ACC112 (cell line): Measurements from ENCODE around the gene PTPRN2.
"Not testable (repeated sequence)": the region's sequence is repeated elsewhere in the genome, so short reads cannot be mapped to it uniquely, and the experiment has no call there.

ENCODE experiments used
- H2AFZ ChIP-seq: fragments of 200-600 bp; sonication (generic); one replicate; pipeline ENCODE4 v1.6.0; 2017; ENCODE audit warnings: antibody characterized with exemption, low read length; ENCODE audit not compliant: unreplicated experiment
- H3K27ac ChIP-seq: fragments of 200-600 bp; sonication (generic); 2 replicates; pipeline ENCODE4 v1.5.1; 2014; ENCODE audit warnings: low read depth, mild to moderate bottlenecking, antibody characterized with exemption, low read length, moderate library complexity
- H3K27me3 ChIP-seq: fragments of 200-600 bp; sonication (generic); 2 replicates; pipeline ENCODE4 v1.6.1; 2014; ENCODE audit warnings: mild to moderate bottlenecking, antibody characterized with exemption, low read length, moderate library complexity, mixed read lengths; ENCODE audit not compliant: insufficient read depth
- H3K36me3 ChIP-seq: fragments of 200-600 bp; sonication (generic); 2 replicates; pipeline ENCODE4 v1.6.1; 2016; ENCODE audit warnings: mild to moderate bottlenecking, antibody characterized with exemption, low read length, moderate library complexity, mixed read lengths; ENCODE audit not compliant: insufficient read depth
- H3K4me1 ChIP-seq: fragments of 200-600 bp; sonication (generic); one replicate; pipeline ENCODE4 v1.6.1; 2016; ENCODE audit warnings: low read length, mixed read lengths; ENCODE audit not compliant: insufficient read depth, unreplicated experiment, control insufficient read depth
- H3K4me3 ChIP-seq: fragments of 200-600 bp; sonication (generic); 2 replicates; pipeline ENCODE4 v1.5.1; 2014; ENCODE audit warnings: mild to moderate bottlenecking, low read depth, low read length
- H3K79me2 ChIP-seq: fragments of 200-600 bp; sonication (generic); one replicate; pipeline ENCODE4 v1.6.0; 2016; ENCODE audit warnings: low read length; ENCODE audit not compliant: control insufficient read depth, unreplicated experiment, insufficient read depth

PTPRN2 gene

DNA sequence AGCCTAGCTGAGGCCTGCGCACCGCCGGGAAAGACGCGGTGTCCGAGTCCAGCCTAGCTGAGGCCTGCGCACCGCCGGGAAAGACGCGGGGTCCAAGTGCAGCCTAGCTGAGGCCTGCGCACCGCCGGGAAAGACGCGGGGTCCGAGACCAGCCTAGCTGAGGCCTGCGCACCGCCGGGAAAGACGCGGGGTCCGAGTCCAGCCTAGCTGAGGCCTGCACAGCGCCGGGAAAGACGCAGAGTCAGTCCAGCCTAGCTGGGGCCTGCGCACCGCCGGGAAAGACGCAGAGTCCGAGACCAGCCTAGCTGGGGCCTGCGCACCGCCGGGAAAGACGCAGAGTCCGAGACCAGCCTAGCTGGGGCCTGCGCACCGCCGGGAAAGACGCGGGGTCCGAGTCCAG, 161.9 kb downstream of the PTPRN2 start:
- not testable (repeated sequence) for H3K4me1 ChIP-seq, H3K79me2 ChIP-seq, H3K27me3 ChIP-seq, H3K36me3 ChIP-seq, H2AFZ ChIP-seq, H3K27ac ChIP-seq, H3K4me3 ChIP-seq

DNA sequence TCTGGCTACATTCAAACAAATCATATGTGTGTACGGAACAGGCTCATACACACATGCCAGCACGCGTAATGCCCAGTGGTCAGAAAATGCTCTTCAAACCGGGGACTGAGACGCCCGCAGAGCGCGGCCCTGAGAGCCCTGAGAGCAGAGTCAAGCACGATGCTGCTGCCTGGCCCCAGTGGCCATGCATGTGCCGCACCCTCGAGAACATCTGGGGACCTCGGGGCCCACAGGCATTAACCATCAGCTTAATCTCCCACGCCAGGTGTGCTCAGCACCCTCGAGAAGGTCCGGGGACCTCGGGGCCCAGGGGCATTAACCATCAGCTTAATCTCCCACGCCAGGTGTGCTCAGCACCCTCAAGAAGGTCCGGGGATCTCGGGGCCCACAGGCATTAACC, 163.1 kb downstream of the PTPRN2 start:
- Histone ChIP-seq H3K79me2 (no peaks in the 10 kb centered on the region), H3K4me3 (no peak overlapping the region), H2AFZ (no peak overlapping the region), H3K4me1 (no peaks in the 10 kb centered on the region), H3K36me3 (no peaks in the 10 kb centered on the region), H3K27ac (no peak overlapping the region), H3K27me3 (no peaks in the 10 kb centered on the region)

DNA sequence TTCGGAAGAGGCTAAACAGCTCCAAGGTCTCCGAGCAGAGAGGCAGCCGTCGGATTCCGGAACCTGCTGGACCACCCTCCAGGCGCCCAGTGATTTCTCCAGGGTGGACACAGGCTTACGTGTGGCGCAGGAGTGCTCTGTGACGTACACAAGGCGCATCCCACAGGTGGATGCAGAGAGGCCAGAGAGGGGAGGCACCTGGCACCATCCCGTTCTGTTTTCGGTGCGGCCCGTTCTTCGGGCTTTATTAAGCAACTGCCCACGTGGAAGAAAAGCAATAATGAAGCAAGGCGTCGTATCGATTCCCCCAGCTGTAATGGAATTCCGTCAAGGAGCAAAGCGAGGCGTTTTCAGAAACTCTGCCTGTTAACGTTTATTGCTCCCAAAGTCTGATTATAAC, 163.6 kb downstream of the PTPRN2 start:
- no peaks in the 10 kb centered on the region for H3K27me3 ChIP-seq
- no peaks in the 10 kb centered on the region for H3K36me3 ChIP-seq
- no peaks in the 10 kb centered on the region for H3K79me2 ChIP-seq
- no peak overlapping the region for H3K27ac ChIP-seq
- no peak overlapping the region for H3K4me3 ChIP-seq
- H2AFZ ChIP-seq = no peak overlapping the region
- H3K4me1 ChIP-seq = no peaks in the 10 kb centered on the region

DNA sequence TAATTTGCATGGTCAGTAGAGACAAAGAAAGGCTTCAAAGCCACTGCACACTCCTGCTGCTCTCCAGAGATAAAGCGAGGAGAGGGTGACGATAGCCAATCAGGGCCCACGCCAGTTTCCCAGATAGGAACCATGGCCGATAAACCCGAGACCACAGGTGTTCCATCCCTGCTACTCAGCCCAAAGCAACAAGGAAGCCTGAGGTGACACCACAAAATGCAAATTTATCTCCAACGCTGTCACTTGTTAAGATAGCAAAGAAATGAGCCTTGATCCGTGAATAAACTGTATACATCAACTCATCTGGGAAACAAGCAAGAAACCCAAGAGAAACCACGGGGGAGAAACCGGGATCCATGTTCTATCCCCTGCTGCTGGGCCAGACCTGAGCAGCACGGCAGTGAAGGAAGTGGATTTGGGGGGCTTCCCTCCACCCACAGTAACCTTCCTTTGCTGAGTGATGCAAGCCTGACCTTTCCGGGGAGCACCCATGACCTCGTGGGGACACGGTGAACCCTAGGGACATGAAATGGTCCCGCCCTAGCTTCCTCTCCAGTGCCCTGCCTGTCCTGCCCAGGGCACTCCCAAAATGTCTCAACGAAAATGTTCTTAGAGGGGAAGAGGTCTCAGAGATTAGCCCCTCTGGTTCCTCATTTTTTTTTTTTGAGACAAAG, 164.6 kb downstream of the PTPRN2 start:
- no peak overlapping the region for H2AFZ ChIP-seq
- H3K36me3 ChIP-seq = no peaks in the 10 kb centered on the region
- H3K27me3 ChIP-seq = no peaks in the 10 kb centered on the region
- no peaks in the 10 kb centered on the region for H3K79me2 ChIP-seq
- no peaks in the 10 kb centered on the region for H3K4me1 ChIP-seq
- H3K4me3 ChIP-seq = no peak overlapping the region
- no peak overlapping the region for H3K27ac ChIP-seq

DNA sequence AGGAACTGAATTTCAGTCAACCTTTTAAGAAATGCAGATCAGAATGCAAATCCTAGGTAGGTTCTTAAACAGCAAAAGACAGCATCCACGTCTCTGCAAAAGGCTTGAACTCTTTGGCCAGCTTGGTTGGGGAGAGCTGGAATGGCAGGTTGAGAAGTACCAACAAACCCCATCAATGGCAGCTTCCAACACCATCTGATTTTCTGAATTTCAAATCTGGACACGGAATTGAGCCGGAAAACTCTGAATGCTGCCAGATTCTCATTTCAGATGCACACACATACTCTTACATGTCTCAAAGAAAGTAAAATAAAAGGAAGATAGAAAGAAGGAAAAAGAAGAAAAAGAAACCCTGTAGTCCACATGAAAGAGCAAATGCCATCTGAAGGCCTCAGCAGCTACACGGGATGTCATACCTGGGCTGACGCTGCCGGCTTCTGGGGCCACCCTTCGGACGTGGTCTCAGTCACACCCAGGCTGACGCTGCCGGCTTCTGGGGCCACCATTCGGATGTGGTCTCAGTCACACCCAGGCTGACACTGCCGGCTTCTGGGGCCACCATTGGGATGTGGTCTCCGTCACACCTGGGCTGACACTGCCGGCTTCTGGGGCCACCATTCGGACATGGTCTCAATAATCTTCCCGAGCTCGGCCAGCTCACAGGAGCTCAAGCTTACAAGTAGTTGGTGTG, 165.3 kb downstream of the PTPRN2 start:
- Histone ChIP-seq H3K27me3 (no peaks in the 10 kb centered on the region), H3K36me3 (no peaks in the 10 kb centered on the region), H3K4me1 (no peaks in the 10 kb centered on the region), H3K4me3 (no peak overlapping the region), H3K79me2 (no peaks in the 10 kb centered on the region), H2AFZ (no peak overlapping the region), H3K27ac (no peak overlapping the region)

DNA sequence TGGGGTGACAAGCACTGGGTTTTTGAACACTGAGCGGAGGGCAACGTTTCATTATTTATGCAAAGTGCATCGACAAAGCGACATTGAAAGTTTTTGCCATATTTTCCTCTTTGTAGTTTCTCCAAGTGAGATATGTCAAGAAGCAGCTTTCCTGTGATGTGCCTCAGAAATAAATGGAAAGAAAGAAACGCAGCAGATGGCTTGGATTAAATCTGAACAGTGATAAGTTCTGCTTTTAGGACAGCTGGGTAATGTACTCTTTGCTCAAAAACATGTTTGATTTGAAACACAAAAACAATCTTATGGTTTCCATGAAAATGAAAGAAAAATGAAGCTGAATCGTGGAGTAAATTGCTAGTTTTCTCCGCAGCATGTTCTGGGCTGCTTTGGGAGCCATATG, 166.3 kb downstream of the PTPRN2 start:
- Histone ChIP-seq H3K4me1 (no peaks in the 10 kb centered on the region), H2AFZ (no peak overlapping the region), H3K79me2 (no peaks in the 10 kb centered on the region), H3K36me3 (no peaks in the 10 kb centered on the region), H3K27me3 (no peaks in the 10 kb centered on the region), H3K27ac (no peak overlapping the region), H3K4me3 (no peak overlapping the region)

DNA sequence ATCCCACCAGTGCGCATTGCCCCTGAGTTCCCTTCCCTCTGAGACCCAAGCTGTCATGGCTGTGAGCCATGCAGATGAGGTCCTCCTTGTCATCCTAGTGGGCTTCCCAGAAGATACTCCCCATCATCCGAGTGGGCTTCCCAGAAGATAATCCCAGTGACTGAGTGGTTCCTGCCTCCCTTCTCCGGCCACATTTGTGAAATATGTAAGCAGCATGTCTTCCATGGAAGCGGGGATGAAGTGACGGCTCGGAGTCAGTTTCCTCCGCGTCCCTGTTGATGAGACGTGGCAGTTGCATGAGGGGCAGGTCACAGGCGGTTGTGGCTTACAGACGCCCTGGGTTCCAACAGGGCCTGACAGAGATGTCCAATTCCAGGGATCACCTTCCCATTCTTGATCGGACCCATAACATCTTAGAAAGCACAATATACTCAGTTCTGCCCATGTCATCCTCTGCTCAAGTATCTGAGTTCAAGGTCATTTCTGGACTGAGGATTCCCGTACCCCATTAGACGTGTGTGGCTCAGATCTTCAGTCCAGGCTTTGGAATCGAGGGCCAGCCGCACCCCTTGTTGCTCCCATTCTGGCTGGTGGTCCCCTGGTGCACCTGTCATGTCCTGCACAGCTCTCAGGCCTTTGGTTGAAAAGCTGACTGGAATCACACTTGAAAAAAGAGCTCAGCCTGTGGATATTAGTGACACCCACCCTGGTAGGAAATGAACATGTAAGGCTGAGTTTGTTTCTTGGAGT, 166.9 kb downstream of the PTPRN2 start:
- Histone ChIP-seq H3K27ac (no peak overlapping the region), H3K27me3 (no peaks in the 10 kb centered on the region), H3K79me2 (no peaks in the 10 kb centered on the region), H3K36me3 (no peaks in the 10 kb centered on the region), H2AFZ (no peak overlapping the region), H3K4me3 (no peak overlapping the region), H3K4me1 (no peaks in the 10 kb centered on the region)

DNA sequence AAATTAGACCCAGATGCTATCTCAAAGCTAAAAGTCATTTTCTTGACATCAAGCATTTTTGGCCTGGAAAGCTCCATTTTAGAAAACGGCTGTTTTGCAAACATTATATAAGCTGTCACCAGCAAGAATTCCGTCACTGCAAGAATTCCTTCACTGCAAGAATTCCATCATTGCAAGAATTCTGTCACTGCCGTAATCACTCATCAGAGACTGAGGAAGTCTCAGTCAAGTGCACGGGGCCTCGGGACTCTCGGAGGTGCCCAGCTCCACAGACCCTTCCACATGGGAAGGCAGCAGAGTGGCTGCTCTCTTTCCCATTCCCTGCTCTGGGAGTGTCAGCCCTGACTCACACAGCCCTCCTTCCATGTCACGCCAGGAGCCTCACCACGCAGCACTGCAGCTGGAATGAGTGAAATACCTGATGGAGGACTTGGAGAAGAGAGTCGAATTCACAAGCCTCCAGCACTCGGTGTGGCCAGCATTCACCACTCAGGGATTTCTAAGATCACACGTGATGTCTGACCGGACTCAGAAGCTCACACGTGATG, 168.3 kb downstream of the PTPRN2 start:
- no peaks in the 10 kb centered on the region for H3K27me3 ChIP-seq
- H3K79me2 ChIP-seq = no peaks in the 10 kb centered on the region
- no peaks in the 10 kb centered on the region for H3K36me3 ChIP-seq
- H2AFZ ChIP-seq = no peak overlapping the region
- no peaks in the 10 kb centered on the region for H3K4me1 ChIP-seq
- H3K27ac ChIP-seq = no peak overlapping the region
- no peak overlapping the region for H3K4me3 ChIP-seq

DNA sequence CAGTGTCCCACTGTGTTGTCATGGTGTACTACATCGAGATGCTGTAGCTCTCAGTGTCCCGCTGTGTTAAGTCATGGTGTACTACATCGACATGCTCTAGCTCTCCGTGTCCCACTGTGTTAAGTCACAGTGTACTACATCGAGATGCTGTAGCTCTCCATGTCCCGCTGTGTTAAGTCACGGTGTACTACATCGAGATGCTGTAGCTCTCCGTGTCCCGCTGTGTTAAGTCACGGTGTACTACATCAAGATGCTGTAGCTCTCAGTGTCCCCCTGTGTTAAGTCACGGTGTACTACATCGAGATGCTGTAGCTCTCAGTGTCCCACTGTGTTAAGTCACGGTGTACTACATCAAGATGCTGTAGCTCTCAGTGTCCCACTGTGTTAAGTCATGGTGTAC, 169.2 kb downstream of the PTPRN2 start:
- not testable (repeated sequence) for H3K36me3 ChIP-seq, H3K4me3 ChIP-seq, H3K27me3 ChIP-seq, H3K79me2 ChIP-seq, H2AFZ ChIP-seq, H3K4me1 ChIP-seq, H3K27ac ChIP-seq

DNA sequence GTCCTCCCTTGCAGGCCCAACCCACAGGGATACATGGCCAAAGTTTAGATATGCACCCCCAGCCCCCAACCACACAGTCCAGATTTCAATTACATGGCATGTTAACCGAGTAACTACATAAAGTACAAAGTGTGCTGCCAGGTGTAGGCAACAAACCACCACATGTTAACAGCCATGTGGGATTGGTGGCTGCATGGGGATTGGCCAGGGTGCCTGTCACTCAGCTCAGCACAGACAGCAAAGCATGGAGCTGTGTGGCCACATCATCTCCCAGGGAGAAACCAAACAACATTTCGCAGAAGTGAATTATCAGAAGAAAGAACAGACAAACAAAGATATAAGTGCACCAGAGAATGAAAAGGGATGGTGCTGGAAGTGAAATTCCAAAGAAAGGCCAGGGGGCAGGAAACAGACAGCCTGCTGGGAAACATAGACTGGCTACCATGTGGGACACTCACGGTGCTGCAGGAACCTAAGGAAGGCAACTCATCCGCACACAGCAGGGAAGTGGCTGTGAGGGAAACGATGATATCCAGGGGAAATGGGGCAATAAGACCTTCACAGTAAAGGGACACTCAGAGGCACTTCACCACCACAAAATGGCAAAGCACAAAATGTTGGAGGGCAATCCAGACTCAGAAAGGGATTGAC, 171.2 kb downstream of the PTPRN2 start:
- no peak overlapping the region for H3K4me3 ChIP-seq
- H3K36me3 ChIP-seq = no peaks in the 10 kb centered on the region
- no peak overlapping the region for H3K27ac ChIP-seq
- no peaks in the 10 kb centered on the region for H3K79me2 ChIP-seq
- H2AFZ ChIP-seq = no peak overlapping the region
- no peaks in the 10 kb centered on the region for H3K4me1 ChIP-seq
- no peaks in the 10 kb centered on the region for H3K27me3 ChIP-seq
